Measurements from ENCODE around the gene ITGB1.

GRCh38 chr10:32985341-32985764 lies 27.3 kb upstream of the ITGB1 start:
- TF ChIP-seq CTCF (IDR thresholded peaks at IDR 0.05): no peak
- no peak for TF ChIP-seq POLR2A (IDR thresholded peaks at IDR 0.05)

Data from body of pancreas (tissue), 4 donors.